CD4-positive, alpha-beta T cell treated with Interleukin-21 for 1 hour (primary cell): Measurements from ENCODE around the gene MAPK1.
"Not testable (repeated sequence)": the region's sequence is repeated elsewhere in the genome, so short reads cannot be mapped to it uniquely, and the experiment has no call there.

Source experiments
- DNase-seq: peaks from one replicate; pipeline ENCODE4 v3.0.0-alpha.2; 2020

Gene MAPK1

DNA sequence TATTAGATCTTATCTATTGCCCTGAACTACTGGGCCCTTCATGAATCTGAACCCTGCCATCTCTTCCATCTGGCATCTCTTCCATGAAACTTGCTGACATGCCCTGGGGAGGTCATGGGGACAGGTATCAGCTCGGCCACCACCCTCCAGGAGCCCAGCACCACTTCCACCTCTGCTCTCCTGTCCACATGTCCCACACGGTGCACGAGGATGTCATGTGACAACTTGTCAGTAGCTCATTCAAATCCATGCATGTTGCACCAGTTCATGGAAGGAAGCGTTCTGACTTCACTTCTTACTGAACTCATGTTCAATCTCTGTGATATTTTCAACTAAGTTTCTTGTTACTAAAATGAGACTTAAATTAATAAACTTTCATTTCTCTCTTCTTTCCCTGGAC is 148.4 kb downstream of the MAPK1 start:
- DNase-seq = no peak

DNA sequence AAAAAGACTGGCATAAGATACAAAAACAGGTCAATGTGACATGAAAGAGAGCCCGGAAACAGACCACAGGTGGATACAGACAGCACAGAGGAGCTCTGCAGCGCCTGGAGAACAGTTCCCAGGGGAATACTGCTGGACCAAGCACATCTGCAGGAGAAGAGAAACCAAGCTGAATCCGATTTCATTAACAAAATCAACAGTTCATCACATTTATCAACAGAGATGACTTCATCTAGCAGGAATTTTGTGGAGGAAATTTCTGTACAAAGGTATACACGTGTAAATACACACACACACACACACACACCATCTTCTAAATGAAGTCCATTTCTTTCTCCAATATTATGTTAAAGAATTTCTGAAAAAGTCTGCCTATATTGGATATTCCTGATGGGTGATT is 148.9 kb downstream of the MAPK1 start:
- DNase-seq = no peak

DNA sequence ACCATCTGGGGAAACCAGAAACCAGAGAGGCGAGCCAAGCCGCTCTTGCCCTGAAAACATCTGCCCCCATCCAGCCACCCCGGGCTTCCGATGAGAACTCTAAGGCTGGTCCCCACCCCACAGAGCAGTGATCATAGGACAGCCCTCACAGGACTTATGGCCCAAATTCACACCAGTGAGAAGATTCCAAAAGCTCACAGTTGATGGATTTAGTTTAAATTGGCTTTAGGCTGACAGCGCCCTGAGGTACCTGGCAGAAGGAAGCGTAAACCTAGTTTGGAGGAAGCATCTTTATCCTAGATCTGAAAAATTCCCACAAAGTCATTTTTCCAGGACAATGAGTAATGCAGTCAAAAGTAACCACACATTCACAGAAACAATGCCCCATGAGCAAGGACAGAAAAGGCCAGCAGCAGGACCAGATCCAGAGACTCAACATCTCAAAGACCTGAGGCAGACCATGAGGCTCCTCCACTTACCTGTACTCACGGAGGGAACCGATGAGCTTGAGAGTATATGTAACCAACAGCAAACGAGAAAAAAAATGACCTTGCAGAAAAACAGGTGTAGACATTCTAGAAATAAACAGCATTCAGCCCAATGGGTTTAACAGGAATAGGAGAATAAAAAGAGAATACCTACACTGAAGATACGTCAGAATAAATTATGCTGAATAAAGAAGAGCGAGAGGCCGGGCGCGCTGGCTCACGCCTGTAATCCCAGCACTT is 150.9 kb downstream of the MAPK1 start:
- DNase-seq = not testable (repeated sequence)

DNA sequence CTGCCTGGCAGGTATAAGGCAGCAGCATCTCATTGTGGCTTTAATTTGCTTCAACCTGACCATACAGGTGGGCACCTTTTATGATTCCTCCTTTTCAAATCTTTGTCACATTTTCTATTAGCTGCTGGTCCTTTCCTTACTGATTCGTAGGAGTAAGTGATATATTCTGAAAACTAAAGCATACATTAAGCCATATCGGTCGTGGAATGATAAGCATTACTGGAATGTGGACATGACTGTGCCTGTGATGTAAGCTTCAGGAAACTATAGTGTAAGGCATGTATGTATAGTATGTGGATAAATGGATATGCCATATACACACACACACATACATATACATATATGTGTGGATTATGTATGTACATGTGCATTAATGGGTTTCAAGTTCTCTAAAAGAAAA is 152.7 kb downstream of the MAPK1 start:
- DNase-seq = no peak

DNA sequence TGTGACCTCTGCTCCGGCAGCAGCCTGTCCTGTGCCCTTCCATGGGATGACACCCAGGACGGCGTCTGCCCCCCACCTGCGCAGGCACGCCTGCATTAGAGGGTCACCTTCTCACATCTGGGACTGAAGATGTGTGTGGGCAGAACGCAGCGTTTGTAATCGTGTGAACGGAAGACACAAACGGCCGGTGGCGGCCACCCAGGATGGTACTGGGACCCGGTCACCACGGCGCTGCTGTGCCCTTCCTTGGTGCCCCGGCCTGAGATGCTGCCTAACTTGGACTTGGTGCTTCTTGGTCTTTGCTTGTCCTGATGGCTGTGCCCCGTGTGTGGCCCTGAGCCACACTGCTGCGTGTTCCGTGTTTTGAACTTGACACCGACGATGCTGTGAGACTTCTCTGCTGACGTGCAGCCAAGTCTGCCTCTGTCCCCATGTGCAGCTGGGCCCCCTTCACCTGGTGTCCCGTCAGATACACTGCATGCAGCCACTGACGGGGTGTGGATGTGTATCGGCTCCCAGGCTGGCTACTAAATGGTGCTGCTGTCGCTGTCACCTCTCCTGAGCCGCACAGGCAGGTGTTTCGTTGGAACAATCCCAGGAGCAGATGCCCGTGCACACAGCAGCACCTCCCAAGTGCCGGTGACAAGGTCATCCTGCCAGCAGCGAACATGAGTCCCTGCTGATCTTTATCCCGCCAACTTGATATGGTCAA is 153.2 kb downstream of the MAPK1 start:
- no peak for DNase-seq

DNA sequence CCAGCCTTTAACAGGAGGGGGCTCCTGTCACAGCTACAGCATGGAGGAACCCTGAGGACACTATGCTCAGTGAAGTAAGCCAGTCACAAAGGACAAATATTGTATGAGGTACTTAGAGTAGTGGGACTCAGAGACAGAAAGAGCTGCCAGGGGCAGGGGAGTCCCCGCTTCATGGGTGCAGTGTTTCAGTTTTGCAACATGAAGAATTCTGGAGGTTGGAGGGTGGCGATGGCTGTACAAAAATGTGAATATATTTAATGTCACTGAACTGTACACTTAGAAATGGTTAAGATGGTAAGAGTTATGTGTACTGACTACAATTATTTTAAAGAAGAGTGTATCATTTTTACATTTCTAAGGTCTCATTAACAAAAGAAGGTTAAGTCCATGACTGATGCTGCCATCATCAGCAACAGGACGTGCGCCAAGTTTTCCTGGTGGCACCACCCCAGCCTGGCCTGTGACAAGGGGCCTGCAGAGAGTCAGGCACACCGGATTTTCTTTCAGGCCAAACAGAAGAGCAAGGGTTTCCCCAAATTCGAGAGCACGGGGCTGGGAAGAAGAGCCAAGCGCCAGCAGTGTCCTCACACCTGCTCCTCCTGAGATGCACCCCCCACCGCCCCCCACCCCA is 153.9 kb downstream of the MAPK1 start:
- DNase-seq = no peak

DNA sequence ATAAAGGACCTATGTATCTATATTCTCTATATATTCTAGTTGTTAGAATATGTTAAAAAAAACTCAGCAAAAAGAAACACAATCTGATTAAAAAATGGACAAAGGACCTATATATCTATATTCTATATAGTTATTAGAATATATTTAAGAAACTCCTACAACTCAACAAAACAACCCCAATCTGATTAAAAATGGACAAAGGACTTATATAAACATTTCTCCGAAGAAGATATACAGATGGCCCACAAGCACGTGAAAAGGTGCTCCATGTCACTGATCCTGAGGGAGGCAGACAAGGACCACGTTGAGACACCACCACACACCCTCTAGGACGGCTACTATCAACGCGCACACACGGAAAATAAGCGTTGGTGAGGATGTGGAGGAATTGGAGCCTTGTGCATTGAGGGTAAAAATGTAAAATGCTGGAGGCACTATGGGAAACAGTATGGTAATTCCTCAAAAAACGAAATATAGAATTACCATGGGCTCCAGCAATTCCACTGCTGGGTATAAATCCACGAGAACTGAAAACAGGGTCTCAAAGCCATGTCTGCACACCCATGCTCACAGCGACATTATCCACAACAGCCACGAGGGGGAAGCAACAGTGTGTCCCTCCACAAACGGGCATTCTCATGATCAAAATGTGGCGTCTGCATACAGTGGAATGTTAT is 154.6 kb downstream of the MAPK1 start:
- peak; percentile 74 for DNase-seq

DNA sequence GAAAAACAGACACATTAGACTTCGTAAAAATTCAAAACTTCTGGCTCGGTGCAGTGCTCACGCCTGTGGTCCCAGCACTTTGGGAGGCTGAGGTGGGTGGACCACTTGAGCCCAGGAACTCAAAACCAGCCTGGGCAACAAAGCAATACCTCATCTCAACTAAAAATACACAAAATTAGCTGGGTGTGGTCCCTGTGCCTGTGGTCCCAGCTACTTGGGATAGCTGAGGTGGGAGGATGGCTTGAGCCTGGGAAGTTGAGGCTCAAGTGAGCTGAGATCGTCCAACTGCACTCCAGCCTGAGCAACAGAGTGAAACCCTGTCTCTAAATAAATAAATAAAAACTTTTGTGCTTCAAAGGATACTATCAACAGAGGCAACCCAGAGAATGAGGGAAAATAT is 155.6 kb downstream of the MAPK1 start:
- DNase-seq = no peak

DNA sequence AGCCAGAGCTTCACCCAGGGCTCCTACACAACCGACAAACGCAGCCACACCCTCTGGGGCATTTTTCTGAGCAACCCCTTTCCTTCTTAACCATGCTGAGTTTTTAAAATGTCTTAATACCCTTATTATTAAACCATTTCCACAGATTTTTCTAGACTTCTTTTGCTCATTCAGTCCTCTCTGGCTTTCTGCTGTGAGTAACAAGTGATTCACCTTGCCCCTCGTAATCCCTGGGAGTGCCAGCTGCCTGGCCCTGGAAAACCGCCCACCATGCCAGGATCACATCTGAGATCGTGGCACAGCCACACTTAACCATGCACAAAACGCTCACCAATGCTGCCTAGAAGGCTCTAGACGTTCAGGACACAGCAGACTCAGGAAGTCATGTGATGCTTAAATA is 157.3 kb downstream of the MAPK1 start:
- no peak for DNase-seq

DNA sequence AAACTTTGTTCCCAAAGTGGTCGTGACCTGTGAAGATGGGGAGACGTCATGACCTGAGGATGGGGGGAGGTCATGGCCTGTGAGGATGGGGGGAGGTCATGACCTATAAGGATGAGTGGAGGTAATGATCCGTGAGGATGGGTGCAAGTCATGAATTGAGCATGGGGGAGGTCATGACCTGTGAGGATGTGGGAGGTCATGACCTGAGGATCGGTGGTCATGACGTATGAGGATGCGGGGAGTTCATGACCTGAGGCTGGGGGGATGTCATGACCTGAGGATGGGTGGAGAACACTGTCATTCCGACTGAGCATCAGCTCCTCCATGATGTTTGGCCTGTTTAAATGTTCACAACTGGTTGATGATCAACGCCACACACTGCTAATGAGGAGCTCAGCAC is 157.8 kb downstream of the MAPK1 start:
- no peak for DNase-seq

DNA sequence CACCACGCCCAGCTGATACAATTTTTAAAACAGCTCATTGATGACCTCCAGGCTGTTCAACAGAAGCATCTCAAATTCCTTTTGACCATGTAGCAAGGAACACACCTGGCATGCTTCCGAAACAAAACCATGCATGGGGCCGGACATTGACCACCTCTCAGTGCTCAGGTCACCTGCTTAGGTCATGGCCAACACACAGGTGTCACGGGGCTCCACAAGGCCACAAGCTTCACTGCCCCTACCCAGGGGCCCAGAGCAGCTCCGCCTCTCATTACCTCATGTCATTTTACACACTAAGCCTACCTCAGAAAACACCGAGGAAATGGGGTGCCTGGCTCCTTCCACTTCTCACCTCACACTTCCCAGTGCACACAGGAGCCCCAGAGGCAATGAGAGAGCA is 158.5 kb downstream of the MAPK1 start:
- no peak for DNase-seq

DNA sequence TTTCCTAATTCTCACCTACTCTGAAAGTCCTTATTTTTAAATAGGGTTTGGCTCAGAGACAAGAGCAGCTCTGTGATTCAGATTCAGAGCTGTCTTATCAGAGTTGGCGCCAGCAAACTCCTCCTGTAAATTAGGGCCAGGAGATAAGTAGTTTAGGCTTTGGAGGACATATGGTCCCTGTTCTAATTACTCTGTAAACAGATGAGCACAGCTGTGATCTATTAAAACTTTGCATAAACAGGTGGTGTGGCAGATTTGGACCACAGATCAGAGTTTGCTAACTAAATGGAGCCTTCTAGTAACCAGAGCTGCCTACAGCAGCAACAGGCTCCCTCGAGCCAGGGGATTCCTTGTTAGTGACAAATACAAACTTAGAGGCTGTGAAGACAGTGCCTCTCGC is 159.8 kb downstream of the MAPK1 start:
- no peak for DNase-seq
